Glutamatergic neuron (in vitro differentiated cells): ENCODE measurements around the gene TOMM70. TPM values are rescaled to one million over a fixed set of nuclear protein-coding genes. Genes with fewer than 3 reads are reported as not detected.

Experiments
- DNase-seq: peaks from one replicate; pipeline ENCODE4 v3.0.0; 2022
- H3K27ac Mint-ChIP-seq: one replicate; pipeline ENCODE4 v1.8.0; 2020; ENCODE audit warnings: mild to moderate bottlenecking, mixed read lengths, inconsistent platforms; ENCODE audit not compliant: unreplicated experiment
- H3K27me3 Mint-ChIP-seq: one replicate; pipeline ENCODE4 v1.8.0; 2020; ENCODE audit warnings: mild to moderate bottlenecking, moderate library complexity, mixed read lengths, inconsistent platforms; ENCODE audit not compliant: unreplicated experiment
- H3K36me3 Mint-ChIP-seq: one replicate; pipeline ENCODE4 v1.8.0; 2020; ENCODE audit warnings: mild to moderate bottlenecking, mixed read lengths, inconsistent platforms; ENCODE audit not compliant: unreplicated experiment
- H3K4me1 Mint-ChIP-seq: one replicate; pipeline ENCODE4 v1.8.0; 2020; ENCODE audit warnings: mild to moderate bottlenecking, low read depth, mixed read lengths, inconsistent platforms; ENCODE audit not compliant: unreplicated experiment
- H3K4me3 Mint-ChIP-seq: one replicate; pipeline ENCODE4 v1.8.0; 2020; ENCODE audit warnings: mild to moderate bottlenecking, mixed read lengths, inconsistent platforms; ENCODE audit not compliant: unreplicated experiment
- H3K9me3 Mint-ChIP-seq: one replicate; pipeline ENCODE4 v1.8.0; 2020; ENCODE audit warnings: mild to moderate bottlenecking, moderate library complexity, mixed read lengths, inconsistent platforms; ENCODE audit not compliant: unreplicated experiment
- total RNA-seq: library from RNA; stranded (reverse); fragmentation: NEBNext Ultra II Directional; extraction: Animal tissue kit (Norgen Biotek cat#: 25700); gene quantifications from one replicate; pipeline ENCODE4 v1.2.1, GENCODE V29; 2021; ENCODE audit not compliant: unreplicated experiment
- TF ChIP-seq, protein P1 (sequence below): fragments of 200-600 bp; sonication (generic); IDR thresholded peaks from one replicate; pipeline ENCODE4 v1.5.0; 2021; ENCODE audit not compliant: partially characterized antibody, unreplicated experiment

Gene TOMM70
- total RNA-seq, 1 donor from 2014 or later = 34.7 TPM

GRCh38 chr3:100440895-100441294 is 40.0 kb upstream of the TOMM70 start:
- DNase-seq = no peak
- Mint-ChIP-seq H3K4me1 (no peaks in the 10 kb centered on the region), H3K27me3 (no peaks in the 10 kb centered on the region), H3K4me3 (no peak overlapping the region), H3K36me3 (peaks cover 11% of the 10 kb centered on the region), H3K27ac (no peak overlapping the region), H3K9me3 (peaks cover 2% of the 10 kb centered on the region)
- TF ChIP-seq, protein P1, sequence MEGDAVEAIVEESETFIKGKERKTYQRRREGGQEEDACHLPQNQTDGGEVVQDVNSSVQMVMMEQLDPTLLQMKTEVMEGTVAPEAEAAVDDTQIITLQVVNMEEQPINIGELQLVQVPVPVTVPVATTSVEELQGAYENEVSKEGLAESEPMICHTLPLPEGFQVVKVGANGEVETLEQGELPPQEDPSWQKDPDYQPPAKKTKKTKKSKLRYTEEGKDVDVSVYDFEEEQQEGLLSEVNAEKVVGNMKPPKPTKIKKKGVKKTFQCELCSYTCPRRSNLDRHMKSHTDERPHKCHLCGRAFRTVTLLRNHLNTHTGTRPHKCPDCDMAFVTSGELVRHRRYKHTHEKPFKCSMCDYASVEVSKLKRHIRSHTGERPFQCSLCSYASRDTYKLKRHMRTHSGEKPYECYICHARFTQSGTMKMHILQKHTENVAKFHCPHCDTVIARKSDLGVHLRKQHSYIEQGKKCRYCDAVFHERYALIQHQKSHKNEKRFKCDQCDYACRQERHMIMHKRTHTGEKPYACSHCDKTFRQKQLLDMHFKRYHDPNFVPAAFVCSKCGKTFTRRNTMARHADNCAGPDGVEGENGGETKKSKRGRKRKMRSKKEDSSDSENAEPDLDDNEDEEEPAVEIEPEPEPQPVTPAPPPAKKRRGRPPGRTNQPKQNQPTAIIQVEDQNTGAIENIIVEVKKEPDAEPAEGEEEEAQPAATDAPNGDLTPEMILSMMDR = no peak

DNA sequence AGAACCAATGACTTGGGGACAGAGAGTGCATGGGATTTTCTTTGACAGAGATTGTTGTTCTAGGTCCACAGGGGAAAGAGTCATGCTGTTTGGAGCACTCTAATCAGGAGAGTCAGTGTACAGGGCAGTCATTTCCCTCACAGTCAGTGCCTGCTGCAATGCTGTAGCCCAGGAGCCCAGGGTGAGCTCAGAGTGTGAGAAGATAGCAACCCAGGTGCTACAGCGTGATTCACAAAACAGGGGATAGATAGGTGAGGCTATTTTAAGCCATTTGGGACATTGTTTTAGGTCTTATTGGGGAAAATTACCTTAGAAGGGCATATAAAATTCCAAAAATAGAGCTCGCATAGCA is 37.7 kb upstream of the TOMM70 start:
- DNase-seq = no peak
- peaks cover 15% of the 10 kb centered on the region for H3K36me3 Mint-ChIP-seq
- H3K4me1 Mint-ChIP-seq = no peaks in the 10 kb centered on the region
- TF ChIP-seq, protein P1 = no peak
- H3K4me3 Mint-ChIP-seq = no peak overlapping the region
- H3K27ac Mint-ChIP-seq = no peak overlapping the region
- H3K9me3 Mint-ChIP-seq = peaks cover 2% of the 10 kb centered on the region
- H3K27me3 Mint-ChIP-seq = no peaks in the 10 kb centered on the region

DNA sequence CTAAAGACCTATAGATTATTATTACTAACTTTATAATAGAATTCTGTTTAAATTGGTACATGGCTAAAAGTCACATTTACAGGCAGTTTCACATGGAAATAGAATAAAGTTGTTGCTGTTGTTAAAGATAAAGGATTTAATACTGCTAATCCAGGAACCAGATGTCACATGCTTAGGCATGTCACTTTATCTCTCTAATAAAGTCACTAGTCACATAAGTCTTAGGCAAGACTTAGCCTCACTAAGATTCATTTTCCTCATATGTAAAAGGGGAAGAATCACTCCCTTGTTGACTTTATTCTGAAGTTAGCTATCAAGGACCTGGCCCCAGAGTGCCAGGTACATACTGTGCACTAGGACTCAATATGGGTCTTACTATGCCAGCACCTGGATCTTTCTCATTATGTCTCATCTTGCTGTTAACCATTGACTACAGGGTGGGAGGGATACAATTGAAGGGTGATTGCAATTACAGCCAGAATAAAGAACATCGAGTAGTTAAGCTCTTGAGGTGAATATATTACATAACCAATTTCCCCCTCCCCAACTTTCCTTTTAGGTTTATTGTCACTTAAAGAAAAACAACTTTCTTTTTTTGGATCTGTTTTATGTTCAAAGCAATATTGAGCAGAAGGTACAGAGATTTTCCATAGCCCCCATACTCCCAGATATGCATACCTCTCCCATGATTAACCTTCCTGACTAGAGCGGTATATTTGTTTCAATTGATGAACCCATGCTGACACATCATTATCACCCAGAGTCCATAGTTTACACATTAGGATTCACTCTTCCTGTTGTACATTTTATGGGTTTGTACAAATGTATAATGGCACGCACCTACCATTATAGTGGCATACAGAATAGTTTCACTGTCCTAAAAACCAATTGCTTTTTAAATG is 37.1 kb upstream of the TOMM70 start:
- Mint-ChIP-seq H3K4me1 (no peaks in the 10 kb centered on the region), H3K27ac (no peak overlapping the region), H3K9me3 (peaks cover 2% of the 10 kb centered on the region), H3K36me3 (peaks cover 12% of the 10 kb centered on the region), H3K27me3 (no peaks in the 10 kb centered on the region), H3K4me3 (no peak overlapping the region)
- DNase-seq = no peak
- TF ChIP-seq, protein P1 = no peak

DNA sequence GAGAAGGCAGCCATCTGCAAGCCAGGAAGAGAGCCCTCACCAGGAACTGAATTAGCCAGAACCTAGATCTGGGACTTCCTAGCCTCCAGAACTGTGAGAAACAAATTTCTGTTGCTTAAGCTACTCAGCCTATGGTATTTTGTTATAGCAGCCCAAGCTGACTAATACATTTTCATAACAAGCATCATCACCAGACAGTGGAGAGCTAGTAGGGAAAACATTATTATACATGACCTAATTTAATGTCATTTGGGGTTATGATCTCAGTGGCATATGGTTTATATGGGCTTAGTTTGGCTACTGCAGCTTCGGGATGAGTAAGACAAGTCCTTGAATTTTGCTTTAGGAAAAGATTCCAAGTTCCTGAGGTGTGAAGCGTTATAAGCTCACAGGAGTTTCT is 36.1 kb upstream of the TOMM70 start:
- peaks cover 9% of the 10 kb centered on the region for H3K36me3 Mint-ChIP-seq
- TF ChIP-seq, protein P1 = no peak
- H3K27ac Mint-ChIP-seq = no peak overlapping the region
- no peak for DNase-seq
- H3K27me3 Mint-ChIP-seq = no peaks in the 10 kb centered on the region
- no peaks in the 10 kb centered on the region for H3K9me3 Mint-ChIP-seq
- H3K4me1 Mint-ChIP-seq = no peaks in the 10 kb centered on the region
- no peak overlapping the region for H3K4me3 Mint-ChIP-seq

DNA sequence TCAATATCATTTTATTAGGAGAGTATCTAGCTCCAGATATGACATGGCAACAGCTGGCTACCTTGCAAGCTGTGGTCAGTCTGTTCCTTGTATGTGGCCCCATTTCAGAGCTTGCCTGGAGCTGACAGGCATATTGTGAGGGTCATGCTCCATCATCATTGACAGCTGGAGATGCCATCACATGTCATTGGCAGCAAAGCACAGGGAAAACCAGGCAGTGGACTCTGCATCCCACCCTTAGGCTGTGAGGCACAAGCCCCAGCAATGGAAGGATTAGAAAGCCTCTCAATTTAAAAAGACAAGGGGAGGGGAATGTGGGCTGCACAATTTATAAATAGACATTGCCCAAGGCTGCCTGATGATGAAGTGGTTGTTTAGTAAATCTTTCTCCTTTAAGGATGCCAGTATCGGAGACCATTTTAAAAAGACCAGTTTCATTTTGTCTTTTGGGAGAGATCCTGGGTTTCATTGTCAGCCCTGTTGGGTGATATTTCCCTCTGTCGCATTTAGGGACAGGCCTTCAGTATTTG is 28.4 kb upstream of the TOMM70 start:
- Mint-ChIP-seq H3K36me3 (peaks cover 5% of the 10 kb centered on the region), H3K4me3 (no peak overlapping the region), H3K4me1 (no peaks in the 10 kb centered on the region), H3K27me3 (no peaks in the 10 kb centered on the region), H3K27ac (no peak overlapping the region), H3K9me3 (peaks cover 1% of the 10 kb centered on the region)
- no peak for DNase-seq
- TF ChIP-seq, protein P1 = no peak
